ENCODE data around the gene ADCY9. TPM values are rescaled to one million over a fixed set of nuclear protein-coding genes. Genes with fewer than 3 reads are reported as not detected.

The ADCY9 gene
- total and polyA plus RNA-seq, 3 experiments from 2014 or later: 1.2 to 9.2 (median 8.2) TPM

GRCh38 chr16:4152267-4152666 lies 36.0 kb upstream of the ADCY9 start:
- ChIA-PET CTCF (no interaction called here), POLR2A (no interaction called here)
- peak overlapping the region in 1 of 8 donors; percentile 24 for H3K27ac Mint-ChIP-seq
- H3K4me1 ChIP-seq (ENCODE audit: insufficient read depth, low read length): no peaks in the 10 kb centered on the region
- peaks cover 3 to 4% of the 10 kb centered on the region in 2 donors for H3K27me3 Mint-ChIP-seq
- H3K9me3 ChIP-seq (ENCODE audit: low read length): no peaks in the 10 kb centered on the region
- no peak for DNase-seq
- no peaks in the 10 kb centered on the region for H3K36me3 ChIP-seq (ENCODE audit: insufficient read depth, low read length)
- no peak overlapping the region for H3K4me3 ChIP-seq (ENCODE audit: low read length)
- H3K27me3 ChIP-seq (ENCODE audit: insufficient read depth, low read length, poor library complexity, severe bottlenecking): no peaks in the 10 kb centered on the region
- no peak overlapping the region for H3K27ac ChIP-seq (ENCODE audit: low read depth, low read length)
- no peaks in the 10 kb centered on the region for H3K9me3 Mint-ChIP-seq
- no peak overlapping the region for H3K4me3 Mint-ChIP-seq
- H3K4me1 Mint-ChIP-seq: no peaks in the 10 kb centered on the region
- H3K36me3 Mint-ChIP-seq: no peaks in the 10 kb centered on the region

GRCh38 chr16:4147236-4147635 lies 31.0 kb upstream of the ADCY9 start:
- H3K36me3 Mint-ChIP-seq: peaks cover 0 to 2% (median 0%) of the 10 kb centered on the region in 3 donors
- Histone ChIP-seq H3K9me3 (ENCODE audit: low read length) (no peaks in the 10 kb centered on the region), H3K4me1 (ENCODE audit: insufficient read depth, low read length) (peaks cover 6% of the 10 kb centered on the region), H3K27ac (ENCODE audit: low read depth, low read length) (no peak overlapping the region), H3K36me3 (ENCODE audit: insufficient read depth, low read length) (no peaks in the 10 kb centered on the region), H3K27me3 (ENCODE audit: insufficient read depth, low read length, poor library complexity, severe bottlenecking) (no peaks in the 10 kb centered on the region), H3K4me3 (ENCODE audit: low read length) (no peak overlapping the region)
- ChIA-PET POLR2A (no interaction called here), CTCF (interaction anchor here (1.0 kb wide), 1 partner anchor 37 kb away, joined by 3 read pairs; no protein-coding TSS in a partner anchor)
- peaks cover 7 to 10% (median 8%) of the 10 kb centered on the region in 3 donors for H3K4me1 Mint-ChIP-seq
- no peak for DNase-seq
- H3K4me3 Mint-ChIP-seq: no peak overlapping the region
- no peaks in the 10 kb centered on the region for H3K9me3 Mint-ChIP-seq
- peaks cover 2 to 7% of the 10 kb centered on the region in 2 donors for H3K27me3 Mint-ChIP-seq
- no peak overlapping the region for H3K27ac Mint-ChIP-seq

- CTCF ChIA-PET: no interaction called here
- Histone ChIP-seq H3K9me3 (ENCODE audit: low read length) (no peaks in the 10 kb centered on the region), H3K27ac (ENCODE audit: low read depth, low read length) (peak overlapping the region; percentile 2), H3K4me1 (ENCODE audit: insufficient read depth, low read length) (peaks cover 6% of the 10 kb centered on the region), H3K4me3 (ENCODE audit: low read length) (no peak overlapping the region), H3K27me3 (ENCODE audit: insufficient read depth, low read length, poor library complexity, severe bottlenecking) (no peaks in the 10 kb centered on the region), H3K36me3 (ENCODE audit: insufficient read depth, low read length) (no peaks in the 10 kb centered on the region)
- POLR2A ChIA-PET: no interaction called here
- Mint-ChIP-seq H3K36me3 (peaks cover 0 to 5% (median 2%) of the 10 kb centered on the region in 3 donors), H3K27me3 (peaks cover 5 to 8% of the 10 kb centered on the region in 2 donors), H3K4me1 (peaks cover 9 to 17% (median 9%) of the 10 kb centered on the region in 3 donors), H3K9me3 (peaks cover 0 to 1% (median 0%) of the 10 kb centered on the region in 5 donors), H3K27ac (peak overlapping the region; percentile 39 to 88 (median 75)), H3K4me3 (peak overlapping the region in 2 of 7 donors; percentile 23 to 52)
- peak; percentile 24 to 66 (median 34) for DNase-seq
Observed at GRCh38 chr16:4142268-4142667, 26.0 kb upstream of the ADCY9 start.

- Mint-ChIP-seq H3K4me1 (peaks cover 9 to 17% (median 9%) of the 10 kb centered on the region in 3 donors), H3K4me3 (no peak overlapping the region), H3K27ac (peak overlapping the region in 2 of 8 donors; percentile 45 to 47), H3K36me3 (peaks cover 0 to 5% (median 2%) of the 10 kb centered on the region in 3 donors), H3K27me3 (peaks cover 3 to 7% of the 10 kb centered on the region in 2 donors), H3K9me3 (peaks cover 0 to 1% (median 0%) of the 10 kb centered on the region in 5 donors)
- DNase-seq: no peak
- no peak overlapping the region for H3K4me3 ChIP-seq (ENCODE audit: low read length)
- no peaks in the 10 kb centered on the region for H3K36me3 ChIP-seq (ENCODE audit: insufficient read depth, low read length)
- H3K27me3 ChIP-seq (ENCODE audit: insufficient read depth, low read length, poor library complexity, severe bottlenecking): no peaks in the 10 kb centered on the region
- POLR2A ChIA-PET: no interaction called here
- CTCF ChIA-PET: no interaction called here
- no peak overlapping the region for H3K27ac ChIP-seq (ENCODE audit: low read depth, low read length)
- peaks cover 6% of the 10 kb centered on the region for H3K4me1 ChIP-seq (ENCODE audit: insufficient read depth, low read length)
- H3K9me3 ChIP-seq (ENCODE audit: low read length): no peaks in the 10 kb centered on the region
Observed at GRCh38 chr16:4141604-4142003, 25.4 kb upstream of the ADCY9 start.

GRCh38 chr16:4140652-4141051 lies 24.4 kb upstream of the ADCY9 start:
- Mint-ChIP-seq H3K27me3 (peaks cover 5 to 14% of the 10 kb centered on the region in 2 donors), H3K36me3 (peaks cover 0 to 5% (median 2%) of the 10 kb centered on the region in 3 donors), H3K4me1 (peaks cover 9 to 17% (median 9%) of the 10 kb centered on the region in 3 donors), H3K4me3 (no peak overlapping the region), H3K9me3 (peaks cover 0 to 1% (median 0%) of the 10 kb centered on the region in 5 donors), H3K27ac (no peak overlapping the region)
- H3K9me3 ChIP-seq (ENCODE audit: low read length): no peaks in the 10 kb centered on the region
- H3K27me3 ChIP-seq (ENCODE audit: insufficient read depth, low read length, poor library complexity, severe bottlenecking): no peaks in the 10 kb centered on the region
- peaks cover 6% of the 10 kb centered on the region for H3K4me1 ChIP-seq (ENCODE audit: insufficient read depth, low read length)
- no peak for DNase-seq
- POLR2A ChIA-PET: no interaction called here
- CTCF ChIA-PET: no interaction called here
- no peak overlapping the region for H3K27ac ChIP-seq (ENCODE audit: low read depth, low read length)
- H3K36me3 ChIP-seq (ENCODE audit: insufficient read depth, low read length): no peaks in the 10 kb centered on the region
- no peak overlapping the region for H3K4me3 ChIP-seq (ENCODE audit: low read length)

GRCh38 chr16:4139968-4140367 lies 23.7 kb upstream of the ADCY9 start:
- peaks cover 9 to 17% (median 9%) of the 10 kb centered on the region in 3 donors for H3K4me1 Mint-ChIP-seq
- no peaks in the 10 kb centered on the region for H3K36me3 ChIP-seq (ENCODE audit: insufficient read depth, low read length)
- H3K27ac Mint-ChIP-seq: no peak overlapping the region
- H3K27ac ChIP-seq (ENCODE audit: low read depth, low read length): no peak overlapping the region
- peaks cover 0 to 1% (median 0%) of the 10 kb centered on the region in 5 donors for H3K9me3 Mint-ChIP-seq
- POLR2A ChIA-PET: no interaction called here
- H3K27me3 ChIP-seq (ENCODE audit: insufficient read depth, low read length, poor library complexity, severe bottlenecking): no peaks in the 10 kb centered on the region
- no peak for DNase-seq
- H3K36me3 Mint-ChIP-seq: peaks cover 0 to 5% (median 2%) of the 10 kb centered on the region in 3 donors
- no peaks in the 10 kb centered on the region for H3K9me3 ChIP-seq (ENCODE audit: low read length)
- H3K4me3 Mint-ChIP-seq: no peak overlapping the region
- CTCF ChIA-PET: no interaction called here
- peaks cover 7 to 18% of the 10 kb centered on the region in 2 donors for H3K27me3 Mint-ChIP-seq
- H3K4me3 ChIP-seq (ENCODE audit: low read length): no peak overlapping the region
- peaks cover 6% of the 10 kb centered on the region for H3K4me1 ChIP-seq (ENCODE audit: insufficient read depth, low read length)

- H3K27me3 Mint-ChIP-seq: peaks cover 8 to 18% of the 10 kb centered on the region in 2 donors
- H3K36me3 Mint-ChIP-seq: peaks cover 0 to 5% (median 0%) of the 10 kb centered on the region in 3 donors
- no peak for DNase-seq
- Histone ChIP-seq H3K4me3 (ENCODE audit: low read length) (no peak overlapping the region), H3K27ac (ENCODE audit: low read depth, low read length) (no peak overlapping the region), H3K9me3 (ENCODE audit: low read length) (no peaks in the 10 kb centered on the region), H3K4me1 (ENCODE audit: insufficient read depth, low read length) (peaks cover 6% of the 10 kb centered on the region), H3K36me3 (ENCODE audit: insufficient read depth, low read length) (no peaks in the 10 kb centered on the region), H3K27me3 (ENCODE audit: insufficient read depth, low read length, poor library complexity, severe bottlenecking) (no peaks in the 10 kb centered on the region)
- POLR2A ChIA-PET: no interaction called here
- CTCF ChIA-PET: no interaction called here
- peaks cover 7 to 17% (median 9%) of the 10 kb centered on the region in 3 donors for H3K4me1 Mint-ChIP-seq
- peak overlapping the region in 1 of 8 donors; percentile 79 for H3K27ac Mint-ChIP-seq
- no peak overlapping the region for H3K4me3 Mint-ChIP-seq
- H3K9me3 Mint-ChIP-seq: peaks cover 0 to 1% (median 0%) of the 10 kb centered on the region in 5 donors
Observed at GRCh38 chr16:4138713-4139112, 22.5 kb upstream of the ADCY9 start.

- no peak overlapping the region for H3K27ac ChIP-seq (ENCODE audit: low read depth, low read length)
- H3K4me3 ChIP-seq (ENCODE audit: low read length): no peak overlapping the region
- ChIA-PET CTCF (no interaction called here), POLR2A (no interaction called here)
- peaks cover 0 to 5% (median 0%) of the 10 kb centered on the region in 3 donors for H3K36me3 Mint-ChIP-seq
- H3K36me3 ChIP-seq (ENCODE audit: insufficient read depth, low read length): no peaks in the 10 kb centered on the region
- H3K27me3 ChIP-seq (ENCODE audit: insufficient read depth, low read length, poor library complexity, severe bottlenecking): no peaks in the 10 kb centered on the region
- peaks cover 2% of the 10 kb centered on the region for H3K4me1 ChIP-seq (ENCODE audit: insufficient read depth, low read length)
- peaks cover 0 to 1% (median 0%) of the 10 kb centered on the region in 5 donors for H3K9me3 Mint-ChIP-seq
- peaks cover 3 to 10% (median 4%) of the 10 kb centered on the region in 3 donors for H3K4me1 Mint-ChIP-seq
- no peak overlapping the region for H3K4me3 Mint-ChIP-seq
- peak overlapping the region in 2 of 8 donors; percentile 66 to 75 for H3K27ac Mint-ChIP-seq
- H3K9me3 ChIP-seq (ENCODE audit: low read length): no peaks in the 10 kb centered on the region
- no peak for DNase-seq
- H3K27me3 Mint-ChIP-seq: peaks cover 12 to 27% of the 10 kb centered on the region in 2 donors
Observed at GRCh38 chr16:4137438-4137837, 21.2 kb upstream of the ADCY9 start.

Measured in CD8-positive, alpha-beta memory T cell (primary cell).